Fibroblast of skin of left biceps (primary cell): ENCODE measurements around the gene ANKRD62.

Experiments used
- DNase-seq, 2 experiments: peaks; one replicate each; pipeline ENCODE4 v3.0.0-alpha.2; 2013; ENCODE audit warnings: low read depth in 2 of 2

Gene ANKRD62

GRCh38 chr18:12093520-12094257 lies at the start of gene ANKRD62:
TSS of gene ANKRD62 (plus strand) at chr18:12093843. CDS start at chr18:12094018, 175 bp downstream.
- no peak for DNase-seq

- DNase-seq = no peak
Observed at GRCh38 chr18:12044591-12044990, 49.1 kb upstream of the ANKRD62 start.

DNA sequence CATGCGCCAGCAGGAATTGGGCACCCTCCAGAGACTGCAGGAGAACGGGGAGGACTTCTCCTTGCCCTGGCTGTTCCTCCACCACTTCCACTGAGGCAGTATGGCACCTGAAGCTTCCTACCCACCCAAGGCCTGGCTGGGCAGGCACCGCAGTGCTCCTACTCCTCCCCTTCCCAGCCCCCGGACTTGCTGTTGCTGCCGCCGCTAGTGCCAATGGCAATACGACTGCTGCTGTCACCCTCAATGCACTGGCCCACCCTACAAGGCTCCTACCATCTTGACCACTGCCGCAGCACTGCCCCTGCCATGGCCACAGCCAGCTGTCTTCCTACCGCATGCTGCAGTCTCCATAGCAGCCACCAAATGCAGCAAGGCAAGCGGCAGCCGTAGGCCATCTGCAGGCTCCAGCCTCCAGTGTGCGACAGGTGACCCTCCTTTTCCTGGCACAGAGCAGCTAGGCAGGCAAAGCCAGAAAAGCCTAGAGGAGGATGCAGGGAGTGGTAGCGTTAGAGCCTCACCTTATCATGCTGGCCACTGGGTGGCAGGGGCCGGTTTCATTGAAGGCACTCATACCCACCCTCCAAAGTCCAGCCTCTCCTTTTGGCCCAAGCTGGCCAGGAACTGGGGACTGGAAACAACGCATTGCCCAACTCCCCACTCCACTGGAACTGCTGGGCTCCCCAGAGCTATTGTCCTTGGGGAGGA lies 47.4 kb upstream of the ANKRD62 start:
- DNase-seq = no peak

- DNase-seq = no peak
Observed at GRCh38 chr18:12046751-12047335, 46.8 kb upstream of the ANKRD62 start.

DNA sequence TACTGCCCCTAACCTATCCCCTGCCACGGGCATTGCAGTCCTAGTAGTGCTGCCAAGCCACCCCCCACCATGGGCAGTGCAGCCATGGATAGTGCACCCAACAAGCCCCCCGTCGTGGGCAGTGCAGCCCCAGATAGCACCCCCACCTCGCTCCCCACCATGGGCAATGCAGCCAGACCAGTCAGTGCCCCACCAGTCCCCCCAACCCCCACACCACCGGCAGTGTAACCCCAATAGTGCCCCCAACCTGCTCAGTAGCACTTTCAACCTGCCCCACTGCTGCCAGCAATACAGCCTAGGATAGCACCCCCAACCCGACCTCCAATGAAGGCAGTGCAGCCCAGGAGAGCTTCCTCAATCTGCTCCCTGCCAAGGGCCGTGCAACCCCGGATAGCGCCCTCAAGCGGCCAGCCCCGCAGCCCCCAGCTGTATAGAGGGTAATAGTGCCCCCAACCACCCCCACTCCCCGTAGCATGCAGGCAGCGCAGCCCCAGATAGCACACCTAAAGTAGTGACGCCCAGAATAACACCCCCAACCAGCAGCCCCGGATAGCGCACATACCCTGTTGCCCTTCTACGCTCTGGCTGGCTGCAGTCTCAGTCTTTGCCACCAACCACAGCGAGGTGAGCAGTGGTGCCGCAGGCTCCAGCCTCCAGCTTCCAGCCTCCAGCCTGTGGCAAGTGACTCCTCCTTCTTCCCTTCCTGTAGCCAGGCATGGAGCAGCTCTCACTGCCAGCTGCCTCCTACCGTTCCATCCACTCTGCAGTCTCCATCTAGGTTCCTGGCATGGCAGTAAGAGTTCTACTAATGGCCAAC lies 45.4 kb upstream of the ANKRD62 start:
- no peak for DNase-seq

DNA sequence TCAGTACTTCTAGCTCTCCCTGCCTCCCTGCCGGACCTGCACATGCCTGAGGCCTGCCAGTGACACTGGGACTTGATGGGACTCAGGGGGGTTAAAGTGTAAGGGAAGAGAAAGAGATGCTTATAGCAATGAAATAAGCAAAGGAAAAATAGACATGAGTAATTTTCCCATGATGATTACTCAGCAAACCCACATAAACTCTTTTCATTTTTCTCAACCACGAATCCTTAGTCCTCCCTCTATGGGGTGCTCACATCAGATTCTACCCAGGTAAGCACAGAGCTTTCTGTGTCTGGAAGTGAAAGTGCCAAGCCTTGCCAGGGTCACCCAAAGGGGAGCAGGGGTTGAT lies 44.8 kb upstream of the ANKRD62 start:
- peak in 1 of 2 experiments; percentile 34 for DNase-seq

DNA sequence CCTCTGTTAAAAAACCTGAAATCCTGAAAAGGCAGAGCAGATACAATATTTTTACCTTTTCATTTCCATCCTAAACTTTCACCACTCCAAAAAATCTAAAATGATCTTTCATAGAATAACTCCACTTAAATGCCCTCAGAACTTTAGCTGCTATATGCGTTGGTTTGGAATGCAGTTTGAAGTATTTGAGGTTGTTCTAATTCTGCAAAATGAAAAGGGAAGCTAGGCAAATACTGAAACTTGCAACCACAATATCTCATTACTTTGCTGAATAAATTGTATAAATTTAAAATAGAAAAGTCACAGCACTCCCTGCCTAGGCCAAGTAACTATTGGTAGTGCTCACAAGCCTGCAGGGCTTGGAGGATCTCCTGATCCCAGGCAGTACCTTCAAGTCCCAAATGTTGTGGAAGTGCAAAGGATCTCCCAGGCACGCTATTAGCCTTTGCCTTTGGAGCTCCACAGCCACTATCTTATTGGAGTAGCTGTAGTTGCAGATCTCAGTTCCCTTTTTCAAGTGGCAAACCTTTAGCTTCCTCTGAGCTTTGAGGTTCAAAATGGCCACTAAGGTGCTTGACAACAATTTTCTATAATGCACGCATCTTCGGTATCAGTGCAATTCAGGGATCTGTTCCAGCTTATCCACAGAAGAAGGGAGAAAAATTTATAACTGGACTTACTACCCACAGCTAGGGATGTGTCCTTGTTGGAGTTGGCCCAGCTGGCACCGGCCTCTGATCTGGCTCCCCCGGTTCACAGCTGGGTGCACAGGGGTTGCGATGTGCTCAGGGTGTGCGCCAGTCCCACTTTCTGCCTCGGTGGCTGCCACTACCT lies 43.4 kb upstream of the ANKRD62 start:
- DNase-seq = no peak

DNA sequence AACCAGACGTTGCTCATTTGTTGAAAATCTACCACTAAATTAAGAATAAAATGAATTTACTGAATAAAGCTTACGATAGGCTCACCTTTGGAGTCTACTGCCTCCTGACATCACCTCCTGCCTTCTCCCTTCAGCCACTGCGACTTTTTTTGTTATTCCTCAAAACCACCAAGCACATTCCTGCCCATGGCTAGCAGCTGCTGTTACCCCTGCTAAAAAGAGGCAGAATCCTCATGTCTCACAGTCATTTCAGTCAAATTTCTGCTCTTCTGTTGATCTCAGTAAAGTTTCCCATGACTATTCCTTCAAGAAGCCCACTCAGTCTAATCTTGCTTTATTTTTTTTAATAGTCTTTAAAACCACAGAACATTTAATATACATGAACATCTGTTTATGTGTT lies 40.8 kb upstream of the ANKRD62 start:
- DNase-seq = no peak

DNA sequence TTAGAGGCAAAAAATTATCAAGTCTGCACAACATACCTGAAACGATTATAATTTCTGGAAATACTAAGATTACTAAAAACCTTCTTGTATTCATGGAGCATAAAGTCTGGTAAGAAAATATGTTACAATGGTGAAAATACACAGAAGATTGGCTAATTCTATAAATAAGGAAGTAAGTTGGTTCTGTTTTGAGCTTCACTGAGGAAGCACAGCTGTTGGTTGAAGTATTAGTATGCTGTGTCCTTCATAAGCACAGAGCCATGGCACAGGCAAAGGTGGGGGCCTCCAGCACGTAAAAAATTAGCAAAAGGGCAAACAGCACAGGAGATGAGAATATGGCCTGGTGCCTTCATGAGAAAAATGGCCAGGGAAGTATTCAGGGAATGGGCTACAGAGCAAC lies 40.4 kb upstream of the ANKRD62 start:
- DNase-seq = no peak

GRCh38 chr18:12056034-12056883 lies 37.4 kb upstream of the ANKRD62 start:
- no peak for DNase-seq

- DNase-seq = no peak
Observed at GRCh38 chr18:12056884-12057402, 36.7 kb upstream of the ANKRD62 start.

- no peak for DNase-seq
Observed at GRCh38 chr18:12057419-12058039, 36.1 kb upstream of the ANKRD62 start.

DNA sequence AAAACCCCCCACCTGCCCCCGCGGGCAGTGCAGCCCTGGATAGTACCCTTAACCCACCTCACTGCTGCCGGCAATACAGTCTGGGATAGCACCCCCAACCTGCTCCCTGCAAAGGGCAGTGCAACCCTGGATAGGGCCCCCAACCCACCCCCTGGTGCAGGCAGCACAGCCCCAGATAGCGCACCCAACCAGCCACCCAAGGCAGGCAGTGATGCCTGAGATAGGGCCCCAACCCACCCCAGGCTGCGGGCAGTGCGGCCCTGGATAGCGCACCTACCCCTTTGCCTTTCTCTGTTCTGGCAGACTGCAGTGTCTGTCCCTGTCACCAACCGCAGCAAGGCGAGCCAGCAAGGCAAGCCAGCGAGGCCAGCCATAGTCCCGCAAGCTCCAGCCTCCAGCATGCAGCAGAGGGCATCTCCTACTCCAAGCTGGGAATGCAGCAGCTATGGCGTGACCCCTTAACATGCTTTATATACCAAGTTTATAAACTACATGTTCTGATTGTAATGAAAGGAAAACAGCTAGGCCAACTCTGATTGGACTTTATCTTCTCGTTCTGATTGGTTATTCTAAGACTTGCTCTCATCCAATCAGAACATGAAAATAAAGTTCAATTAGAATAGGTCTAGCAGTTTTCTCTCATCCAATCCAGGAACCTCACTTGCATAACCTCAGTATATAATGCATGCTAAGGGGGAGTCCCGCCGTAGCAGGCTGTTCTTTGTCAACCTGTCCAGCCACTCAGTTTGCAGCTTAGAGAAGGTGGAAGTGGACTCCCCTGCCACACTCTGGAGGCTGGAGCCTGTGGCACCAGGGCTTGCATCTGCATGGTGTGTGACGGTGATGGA lies 34.1 kb upstream of the ANKRD62 start:
- no peak for DNase-seq

DNA sequence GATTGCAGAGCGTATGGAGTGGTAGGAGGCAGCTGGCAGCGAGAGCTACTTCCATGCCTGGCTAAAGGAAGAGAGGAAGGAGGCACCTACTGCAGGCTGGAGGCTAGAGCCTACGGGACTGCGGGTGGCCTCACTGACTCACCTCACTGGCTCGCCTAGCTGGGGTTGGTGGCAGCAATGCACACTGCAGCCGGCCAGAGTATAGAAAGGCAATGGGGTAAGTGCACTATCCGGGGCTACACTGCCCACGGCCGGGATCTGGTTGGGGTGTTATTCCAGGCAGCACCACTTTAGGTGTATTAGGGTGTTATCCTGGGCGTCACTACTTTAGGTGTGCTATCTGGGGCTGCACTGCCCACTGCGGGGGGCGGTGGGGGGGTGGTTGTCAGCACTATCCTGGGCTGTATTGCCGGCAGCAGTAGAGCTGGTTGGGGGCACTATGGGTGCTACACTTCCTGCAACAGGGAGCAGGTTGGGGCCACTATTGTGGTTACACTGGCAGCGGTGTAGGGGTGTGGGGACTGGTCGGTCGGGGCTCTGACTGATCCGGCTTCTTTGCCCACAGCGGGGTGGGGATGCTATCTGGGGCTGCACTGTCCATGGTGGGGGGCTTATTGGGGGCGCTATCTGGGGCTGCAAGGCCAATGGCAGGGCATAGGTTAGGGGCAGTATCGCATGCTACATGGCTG lies 33.3 kb upstream of the ANKRD62 start:
- DNase-seq = no peak

DNA sequence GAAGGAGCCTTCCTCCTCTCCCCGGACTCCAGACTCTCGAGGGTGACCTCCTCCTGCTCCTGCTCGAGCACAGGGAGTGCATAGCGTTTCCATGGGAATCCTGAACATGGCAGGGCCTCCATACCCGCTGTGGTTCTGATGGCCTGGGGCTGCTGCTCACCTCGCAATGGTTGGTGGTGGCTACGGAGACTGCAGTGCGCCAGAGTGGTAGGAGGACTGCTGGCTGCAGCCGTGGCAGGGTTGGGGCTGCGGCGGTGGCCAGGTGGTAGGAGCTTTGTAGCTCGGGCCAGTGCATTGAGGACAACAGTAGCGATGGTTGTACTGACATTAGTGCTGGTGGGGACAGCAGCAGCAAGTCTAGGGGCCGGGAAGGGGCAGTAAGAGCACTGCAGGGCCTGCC lies 32.0 kb upstream of the ANKRD62 start:
- no peak for DNase-seq

GRCh38 chr18:12062974-12063373 lies 30.7 kb upstream of the ANKRD62 start:
- DNase-seq = no peak

GRCh38 chr18:12064086-12064763 lies 29.4 kb upstream of the ANKRD62 start:
- DNase-seq = no peak

DNA sequence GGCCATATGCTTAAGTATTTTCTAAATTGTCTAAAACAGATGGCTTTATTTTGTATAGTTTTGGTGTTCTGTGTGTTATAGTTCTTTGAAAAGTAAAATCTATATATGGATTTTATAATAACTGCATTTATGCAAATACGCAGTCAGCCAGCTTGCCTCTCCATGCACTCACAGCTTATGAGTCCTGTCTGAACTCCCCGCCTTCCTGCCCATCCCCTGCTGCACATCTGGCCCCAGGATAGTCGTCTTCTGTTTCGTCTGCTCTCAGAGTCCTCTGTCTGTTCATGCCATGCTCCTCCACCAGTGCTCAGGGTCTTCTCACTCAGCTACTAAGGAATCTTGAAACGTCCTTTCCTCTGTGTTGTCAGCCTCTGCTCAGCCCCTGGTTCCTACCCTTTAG lies 28.2 kb upstream of the ANKRD62 start:
- DNase-seq = no peak
